Measurements from ENCODE around the gene ITGAX. TPM values are rescaled to one million over a fixed set of nuclear protein-coding genes. Genes with fewer than 3 reads are reported as not detected.

The ITGAX gene
- total and polyA plus RNA-seq, 2 donors (not counting 1 experiment from before 2014, with no cell fraction given): 48.0 to 78.8 TPM

DNA sequence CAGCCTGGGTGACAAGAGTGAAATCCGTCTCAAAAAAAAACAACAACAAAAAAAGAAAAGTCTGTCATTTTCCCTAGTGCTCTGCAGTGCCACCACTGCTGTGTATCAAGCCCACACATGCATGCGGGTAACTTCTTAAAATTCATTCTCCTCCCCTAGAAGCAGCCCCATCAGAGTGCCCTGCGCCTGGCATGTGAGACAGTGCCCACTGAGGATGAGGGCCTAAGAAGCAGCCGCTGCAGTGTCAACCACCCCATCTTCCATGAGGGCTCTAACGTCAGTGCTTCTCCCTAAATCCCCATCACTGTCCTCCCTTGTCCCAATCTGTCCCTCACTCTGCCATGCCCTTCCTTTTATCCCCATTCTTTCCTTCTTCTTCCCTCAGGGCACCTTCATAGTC, 62.9 kb downstream of the ITGAX start:
- peaks cover 17% of the 10 kb centered on the region for H3K4me1 Mint-ChIP-seq
- H3K4me3 Mint-ChIP-seq: no peak overlapping the region
- POLR2A ChIA-PET: no interaction called here

DNA sequence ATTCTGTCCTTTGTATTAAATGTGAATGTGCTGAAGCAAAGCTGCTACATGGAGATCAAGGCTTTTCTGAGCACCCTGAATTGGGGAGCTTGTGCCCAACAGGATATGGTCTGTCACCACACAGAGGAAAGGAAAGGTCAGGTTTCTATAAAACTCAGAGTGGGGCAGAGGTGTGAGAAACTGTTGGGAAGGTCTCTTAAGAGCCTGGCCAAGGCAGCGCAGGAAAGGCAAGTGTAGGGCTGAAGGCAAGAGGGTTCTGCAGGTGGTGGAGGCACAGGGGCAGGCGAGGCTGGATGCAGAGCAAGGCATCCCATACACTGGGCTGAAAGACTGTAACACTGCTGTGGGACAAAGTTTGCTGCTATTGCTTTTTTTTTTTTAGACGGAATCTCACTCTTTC, 65.1 kb downstream of the ITGAX start:
- no peak overlapping the region for H3K27ac ChIP-seq (ENCODE audit: low read length in 2 of 2)
- H3K9me3 ChIP-seq (ENCODE audit: control extremely low read depth in 1 of 3, control insufficient read depth in 2 of 3, insufficient read depth in 1 of 3, low read length in 2 of 3): peaks cover 0 to 9% (median 0%) of the 10 kb centered on the region in 3 donors
- H3K4me2 ChIP-seq (replicated peaks; ENCODE audit: low read depth, low read length, poor library complexity, severe bottlenecking): no peak overlapping the region
- no peaks in the 10 kb centered on the region for H3K9me3 Mint-ChIP-seq (ENCODE audit: insufficient read depth)
- no peak for DNase-seq
- H2AFZ ChIP-seq (ENCODE audit: insufficient read depth, low read depth, low read length, poor library complexity, severe bottlenecking): no peak overlapping the region
- no peak for TF ChIP-seq EZH2 (IDR thresholded peaks at IDR 0.05; ENCODE audit: borderline replicate concordance, insufficient read depth, low read depth, low read length, poor library complexity, severe bottlenecking)
- TF ChIP-seq, protein P1, sequence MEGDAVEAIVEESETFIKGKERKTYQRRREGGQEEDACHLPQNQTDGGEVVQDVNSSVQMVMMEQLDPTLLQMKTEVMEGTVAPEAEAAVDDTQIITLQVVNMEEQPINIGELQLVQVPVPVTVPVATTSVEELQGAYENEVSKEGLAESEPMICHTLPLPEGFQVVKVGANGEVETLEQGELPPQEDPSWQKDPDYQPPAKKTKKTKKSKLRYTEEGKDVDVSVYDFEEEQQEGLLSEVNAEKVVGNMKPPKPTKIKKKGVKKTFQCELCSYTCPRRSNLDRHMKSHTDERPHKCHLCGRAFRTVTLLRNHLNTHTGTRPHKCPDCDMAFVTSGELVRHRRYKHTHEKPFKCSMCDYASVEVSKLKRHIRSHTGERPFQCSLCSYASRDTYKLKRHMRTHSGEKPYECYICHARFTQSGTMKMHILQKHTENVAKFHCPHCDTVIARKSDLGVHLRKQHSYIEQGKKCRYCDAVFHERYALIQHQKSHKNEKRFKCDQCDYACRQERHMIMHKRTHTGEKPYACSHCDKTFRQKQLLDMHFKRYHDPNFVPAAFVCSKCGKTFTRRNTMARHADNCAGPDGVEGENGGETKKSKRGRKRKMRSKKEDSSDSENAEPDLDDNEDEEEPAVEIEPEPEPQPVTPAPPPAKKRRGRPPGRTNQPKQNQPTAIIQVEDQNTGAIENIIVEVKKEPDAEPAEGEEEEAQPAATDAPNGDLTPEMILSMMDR (IDR thresholded peaks at IDR 0.05): no peak
- no peak for ATAC-seq (ENCODE audit: low read depth)
- POLR2A ChIA-PET: no interaction called here
- H3K4me3 Mint-ChIP-seq: no peak overlapping the region
- intact Hi-C loops (cut with micrococcal nuclease): no loop called here
- no peaks in the 10 kb centered on the region for H4K20me1 ChIP-seq (ENCODE audit: control insufficient read depth, insufficient read depth, low read length, poor library complexity, severe bottlenecking)
- H3K4me1 Mint-ChIP-seq: peaks cover 2% of the 10 kb centered on the region
- CTCF ChIA-PET: no interaction called here
- no peaks in the 10 kb centered on the region for H3K36me3 ChIP-seq (replicated peaks in 1 of 2; ENCODE audit: control extremely low read depth in 1 of 2, control insufficient read depth in 1 of 2, extremely low read depth in 1 of 2, insufficient read depth in 2 of 2, low read length in 1 of 2)
- no peaks in the 10 kb centered on the region for H3K4me1 ChIP-seq (ENCODE audit: control insufficient read depth in 2 of 2, insufficient read depth in 2 of 2, low read length in 2 of 2)
- no peaks in the 10 kb centered on the region for H3K79me2 ChIP-seq (ENCODE audit: control insufficient read depth, insufficient read depth, low read length)
- no peak overlapping the region for H3K9ac ChIP-seq (ENCODE audit: low read length)
- H3K4me3 ChIP-seq (ENCODE audit: control extremely low read depth in 1 of 5, extremely low read depth in 1 of 5, insufficient read depth in 1 of 5, low read depth in 2 of 5, low read length in 4 of 5): no peak overlapping the region
- no peak overlapping the region for H3K27ac Mint-ChIP-seq
- peaks cover 26% of the 10 kb centered on the region for H3K27me3 Mint-ChIP-seq
- H3K27me3 ChIP-seq (replicated peaks in 1 of 4; ENCODE audit: control extremely low read depth in 1 of 4, control insufficient read depth in 3 of 4, insufficient read depth in 4 of 4, low read length in 3 of 4): peaks cover 0 to 3% (median 0%) of the 10 kb centered on the region in 4 experiments
- 83% methylated on average over 2 of the region's 3 CpGs for WGBS (ENCODE audit: insufficient coverage)

More for the DNA sequence above, 62.9 kb downstream of the ITGAX start:
- TF ChIP-seq EZH2 (IDR thresholded peaks at IDR 0.05; ENCODE audit: borderline replicate concordance, insufficient read depth, low read depth, low read length, poor library complexity, severe bottlenecking): no peak
- TF ChIP-seq, protein P1 (IDR thresholded peaks at IDR 0.05): no peak
- CTCF ChIA-PET: no interaction called here
- H3K4me2 ChIP-seq (replicated peaks; ENCODE audit: low read depth, low read length, poor library complexity, severe bottlenecking): no peak overlapping the region
- no peaks in the 10 kb centered on the region for H4K20me1 ChIP-seq (ENCODE audit: control insufficient read depth, insufficient read depth, low read length, poor library complexity, severe bottlenecking)
- H3K36me3 ChIP-seq (replicated peaks in 1 of 2; ENCODE audit: control extremely low read depth in 1 of 2, control insufficient read depth in 1 of 2, extremely low read depth in 1 of 2, insufficient read depth in 2 of 2, low read length in 1 of 2): no peaks in the 10 kb centered on the region
- no peak overlapping the region for H3K4me3 ChIP-seq (ENCODE audit: control extremely low read depth in 1 of 5, extremely low read depth in 1 of 5, insufficient read depth in 1 of 5, low read depth in 2 of 5, low read length in 4 of 5)
- peaks cover 21% of the 10 kb centered on the region for H3K27me3 Mint-ChIP-seq
- intact Hi-C loops (cut with micrococcal nuclease): no loop called here
- H3K9me3 Mint-ChIP-seq (ENCODE audit: insufficient read depth): no peaks in the 10 kb centered on the region
- DNase-seq: no peak
- peaks cover 0 to 3% (median 0%) of the 10 kb centered on the region in 4 experiments for H3K27me3 ChIP-seq (replicated peaks in 1 of 4; ENCODE audit: control extremely low read depth in 1 of 4, control insufficient read depth in 3 of 4, insufficient read depth in 4 of 4, low read length in 3 of 4)
- peaks cover 0 to 5% of the 10 kb centered on the region in 2 donors for H3K4me1 ChIP-seq (ENCODE audit: control insufficient read depth in 2 of 2, insufficient read depth in 2 of 2, low read length in 2 of 2)
- no peak overlapping the region for H3K27ac Mint-ChIP-seq
- H3K9me3 ChIP-seq (ENCODE audit: control extremely low read depth in 1 of 3, control insufficient read depth in 2 of 3, insufficient read depth in 1 of 3, low read length in 2 of 3): peaks cover 0 to 9% (median 0%) of the 10 kb centered on the region in 3 donors
- no peaks in the 10 kb centered on the region for H3K79me2 ChIP-seq (ENCODE audit: control insufficient read depth, insufficient read depth, low read length)
- H3K9ac ChIP-seq (ENCODE audit: low read length): no peak overlapping the region
- 95% methylated on average over 5 of the region's 5 CpGs for WGBS (ENCODE audit: insufficient coverage)
- no peak for ATAC-seq (ENCODE audit: low read depth)
- H2AFZ ChIP-seq (ENCODE audit: insufficient read depth, low read depth, low read length, poor library complexity, severe bottlenecking): no peak overlapping the region
- no peak overlapping the region for H3K27ac ChIP-seq (ENCODE audit: low read length in 2 of 2)
